H1 (cell line): ENCODE data around the gene MKRN1. TPM values are rescaled to one million over a fixed set of nuclear protein-coding genes. Genes with fewer than 3 reads are reported as not detected.
"Not testable (repeated sequence)": the region's sequence is repeated elsewhere in the genome, so short reads cannot be mapped to it uniquely, and the experiment has no call there.

Experiments used
- CTCF ChIA-PET: fragments of 300-600 bp; sonication (Branson Sonifier 250); formaldehyde crosslinking; loops from one replicate; lab custom pipeline; 2021; ENCODE audit not compliant: partially characterized antibody; lab: Charles Lee
- POLR2A ChIA-PET: fragments of 300-600 bp; sonication (Branson Sonifier 250); formaldehyde crosslinking; loops from one replicate; lab custom pipeline; 2021; ENCODE audit warnings: inconsistent platforms; ENCODE audit not compliant: partially characterized antibody; lab: Charles Lee
- DNase-seq, 2 experiments: peaks; one replicate each; pipeline versions ENCODE4 v3.0.0 to v3.0.0-alpha.2; 2010 to 2022; ENCODE audit warnings: low spot score in 2 of 2, low read depth in 1 of 2, mixed read lengths in 1 of 2
- FAIRE-seq: peaks from 2 replicates; lab custom pipeline; 2011; peaks lifted over from hg19 to GRCh38; lab: Jason Lieb, UNC
- H2AFZ ChIP-seq: 2 replicates; pipeline ENCODE4 v1.8.1; 2012; ENCODE audit warnings: low read length, inconsistent platforms
- H2AK5ac ChIP-seq: 2 replicates; pipeline ENCODE4 v1.6.1; 2013; ENCODE audit warnings: low read depth, low read length
- H2BK120ac ChIP-seq: replicated peaks from 2 replicates; pipeline ENCODE3; 2013; ENCODE audit warnings: low read depth, low read length, inconsistent platforms
- H2BK12ac ChIP-seq: 2 replicates; pipeline ENCODE4 v1.6.1; 2013; ENCODE audit warnings: low read depth, low read length
- H2BK15ac ChIP-seq: 2 replicates; pipeline ENCODE4 v1.6.1; 2013; ENCODE audit warnings: low read length
- H2BK20ac ChIP-seq: 2 replicates; pipeline ENCODE4 v1.6.1; 2013; ENCODE audit warnings: low read length
- H2BK5ac ChIP-seq: 2 replicates; pipeline ENCODE4 v1.6.1; 2013; ENCODE audit warnings: low read depth, low read length
- H3K14ac ChIP-seq: 2 replicates; pipeline ENCODE4 v1.6.1; 2013; ENCODE audit warnings: inconsistent platforms; ENCODE audit not compliant: insufficient read length
- H3K18ac ChIP-seq: 2 replicates; pipeline ENCODE4 v1.6.1; 2013; ENCODE audit warnings: low read length; ENCODE audit errors: extremely low read depth
- H3K23ac ChIP-seq: 2 replicates; pipeline ENCODE4 v1.6.1; 2013; ENCODE audit warnings: inconsistent platforms; ENCODE audit not compliant: insufficient read length
- H3K23me2 ChIP-seq: 2 replicates; pipeline ENCODE4 v1.6.1; 2013; ENCODE audit warnings: low read depth, low read length
- H3K27ac ChIP-seq: 2 replicates; pipeline ENCODE4 v1.6.1; 2011; ENCODE audit warnings: low read depth, low read length, inconsistent platforms
- H3K27me3 ChIP-seq, 4 experiments: replicated peaks in 1 of 4; 1 replicate in 1 of 4; 2 replicates in 3 of 4; pipeline versions ENCODE4 v1.6.1 to v1.8.1; 2011 to 2013; ENCODE audit warnings: low read length in 3 of 4, mild to moderate bottlenecking in 3 of 4, inconsistent platforms in 2 of 4, mixed read lengths in 2 of 4, moderate library complexity in 1 of 4; ENCODE audit not compliant: control insufficient read depth in 3 of 4, insufficient read depth in 3 of 4; ENCODE audit errors: extremely low read depth in 1 of 4
- H3K36me3 ChIP-seq, 4 experiments: 2 replicates each; pipeline versions ENCODE4 v1.6.1 to v1.8.1; 2011 to 2013; ENCODE audit warnings: mild to moderate bottlenecking in 4 of 4, low read length in 3 of 4, moderate library complexity in 2 of 4, control low read depth in 1 of 4, inconsistent platforms in 1 of 4; ENCODE audit not compliant: insufficient read depth in 4 of 4, control insufficient read depth in 2 of 4
- H3K4ac ChIP-seq: replicated peaks from 2 replicates; pipeline ENCODE3; 2013; ENCODE audit warnings: low read length, low read depth, mixed read lengths, inconsistent platforms; ENCODE audit not compliant: insufficient read length
- H3K4me1 ChIP-seq, 4 experiments: replicated peaks in 1 of 4; 1 replicate in 1 of 4; 2 replicates in 3 of 4; pipeline versions ENCODE4 v1.6.1 to v1.8.1; 2011 to 2013; ENCODE audit warnings: low read length in 3 of 4, inconsistent platforms in 2 of 4, mixed read lengths in 1 of 4; ENCODE audit not compliant: insufficient read depth in 4 of 4, control insufficient read depth in 3 of 4
- H3K4me2 ChIP-seq, 2 experiments: 2 replicates each; pipeline versions ENCODE4 v1.6.1 to v1.8.1; 2011 to 2013; ENCODE audit warnings: low read depth in 2 of 2, low read length in 2 of 2, control low read depth in 1 of 2, inconsistent platforms in 1 of 2, mild to moderate bottlenecking in 1 of 2; ENCODE audit not compliant: insufficient read depth in 1 of 2
- H3K4me3 ChIP-seq, 4 experiments: fragments of 200-600, 300-600 bp in 1 of 4; sonication (generic), shearing (Covaris generic), sonication (Bioruptor Twin) in 1 of 4; 2 replicates each; pipeline versions ENCODE4 v1.5.1 to v1.8.1; 2011 to 2016; ENCODE audit warnings: low read length in 4 of 4, low read depth in 3 of 4, control low read depth in 2 of 4, inconsistent platforms in 2 of 4, mild to moderate bottlenecking in 2 of 4, mixed read lengths in 1 of 4, moderate library complexity in 1 of 4; ENCODE audit not compliant: insufficient read depth in 2 of 4; ENCODE audit errors: extremely low read depth in 1 of 4
- H3K56ac ChIP-seq: replicated peaks from 2 replicates; pipeline ENCODE3; 2013; ENCODE audit warnings: low read depth, mild to moderate bottlenecking, mixed read lengths, low read length, inconsistent platforms; ENCODE audit not compliant: insufficient read length
- H3K79me1 ChIP-seq: 2 replicates; pipeline ENCODE4 v1.6.1; 2013; ENCODE audit warnings: low read depth, low read length, control low read depth
- H3K79me2 ChIP-seq, 2 experiments: 2 replicates each; pipeline versions ENCODE4 v1.6.1 to v1.8.1; 2012 to 2013; ENCODE audit warnings: low read length in 2 of 2, mild to moderate bottlenecking in 2 of 2, inconsistent platforms in 1 of 2; ENCODE audit not compliant: insufficient read depth in 2 of 2, control insufficient read depth in 1 of 2
- H3K9ac ChIP-seq, 4 experiments: replicated peaks in 1 of 4; 1 replicate in 1 of 4; 2 replicates in 3 of 4; pipeline versions ENCODE4 v1.6.1 to v1.8.1; 2011 to 2013; ENCODE audit warnings: low read depth in 3 of 4, low read length in 3 of 4, control low read depth in 2 of 4, mild to moderate bottlenecking in 2 of 4, moderate library complexity in 2 of 4, inconsistent platforms in 1 of 4; ENCODE audit errors: extremely low read depth in 1 of 4
- H3K9me3 ChIP-seq, 2 experiments: 2 replicates each; pipeline versions ENCODE4 v1.6.1 to v1.8.1; 2012 to 2013; ENCODE audit warnings: mild to moderate bottlenecking in 2 of 2, moderate library complexity in 2 of 2, control low read depth in 1 of 2, inconsistent platforms in 1 of 2, low read depth in 1 of 2, low read length in 1 of 2, mixed read lengths in 1 of 2; ENCODE audit not compliant: insufficient read depth in 2 of 2
- H4K20me1 ChIP-seq, 2 experiments: replicated peaks in 1 of 2; 2 replicates each; pipeline versions ENCODE3 to v1.8.1; 2011 to 2013; ENCODE audit warnings: inconsistent platforms in 2 of 2, low read length in 2 of 2, mild to moderate bottlenecking in 1 of 2; ENCODE audit not compliant: insufficient read depth in 2 of 2, control insufficient read depth in 1 of 2
- H4K5ac ChIP-seq: 2 replicates; pipeline ENCODE4 v1.6.1; 2013; ENCODE audit warnings: low read length, low read depth, mixed read lengths, inconsistent platforms; ENCODE audit not compliant: insufficient read length
- H4K8ac ChIP-seq: 2 replicates; pipeline ENCODE4 v1.8.0; 2013; ENCODE audit warnings: mild to moderate bottlenecking, moderate library complexity, low read length, inconsistent platforms; ENCODE audit not compliant: insufficient read depth; ENCODE audit errors: extremely low read depth
- H4K91ac ChIP-seq: replicated peaks from 2 replicates; pipeline ENCODE3; 2013; ENCODE audit warnings: low read length, mixed read lengths, inconsistent platforms; ENCODE audit not compliant: insufficient read length
- WGBS, 2 experiments: shearing (Covaris generic) in 1 of 2; methylation state at CpG; one replicate each; pipeline versions ENCODE4 v1.1.6 to v1.1.7; 2013 to 2015; ENCODE audit warnings: low lambda C conversion rate in 2 of 2, mixed read lengths in 2 of 2, inconsistent platforms in 1 of 2, low coverage in 1 of 2, missing lambda C conversion rate in 1 of 2; ENCODE audit not compliant: insufficient replicate concordance in 2 of 2, insufficient coverage in 1 of 2, insufficient read length in 1 of 2; ENCODE audit errors: extremely low coverage in 1 of 2, missing lambda C conversion rate in 1 of 2; 5-methylcytosine and 5-hydroxymethylcytosine counted together
- polyA plus RNA-seq, 7 experiments: library from polyadenylated mRNA; depleted of rRNA in 3 of 7; stranded (reverse) in 5 of 7; unstranded in 2 of 7; fragments of >200 nt in 5 of 7; fragments of 200-250 nt in 2 of 7; gene quantifications; 1 replicate in 5 of 7; 2 replicates in 1 of 7; 4 replicates in 1 of 7; pipeline versions ENCODE4 v1.2.1 to v1.2.3, GENCODE V29; 2011 to 2013; ENCODE audit warnings: missing spikeins in 2 of 7, mixed read lengths in 2 of 7
- total RNA-seq: library from RNA; stranded (reverse); fragmentation: NEBNext Ultra II Directional; extraction: Animal tissue kit (Norgen Biotek cat#: 25700); gene quantifications from 2 replicates; pipeline ENCODE4 v1.2.1, GENCODE V29; 2021

Gene MKRN1
- total and polyA plus RNA-seq, 2 of the 8 experiments (the other 6 are each of a cell fraction or from before 2014, with no cell fraction given): 46.2 to 99.6 TPM

- not testable (repeated sequence) for H4K20me1 ChIP-seq, FAIRE-seq, DNase-seq, H3K23ac ChIP-seq, H4K91ac ChIP-seq, H3K36me3 ChIP-seq, H2BK120ac ChIP-seq, H3K18ac ChIP-seq, H2AFZ ChIP-seq, H3K4me2 ChIP-seq, H3K9ac ChIP-seq, H3K27ac ChIP-seq, H3K79me2 ChIP-seq, H2BK5ac ChIP-seq, H2BK15ac ChIP-seq, H2AK5ac ChIP-seq, H3K4me3 ChIP-seq, H3K9me3 ChIP-seq, H3K79me1 ChIP-seq, H3K27me3 ChIP-seq, H3K14ac ChIP-seq, H4K8ac ChIP-seq, H3K23me2 ChIP-seq, H2BK20ac ChIP-seq, H3K4ac ChIP-seq, H2BK12ac ChIP-seq, H3K4me1 ChIP-seq, H4K5ac ChIP-seq, H3K56ac ChIP-seq
- 80% methylated on average over 1 of the region's 5 CpGs; no CpG with 5 or more reads in 1 of the 2 experiments for WGBS, 2 experiments
- ChIA-PET POLR2A (interaction anchor here (0.6 to 1.5 kb wide), 2 partner anchors 10 to 749 kb away, joined by 3 read pairs; no protein-coding TSS in a partner anchor), CTCF (interaction anchor here (0.6 to 2.0 kb wide), 6 partner anchors 23 to 271 kb away, joined by 3 to 8 read pairs (median 4); no protein-coding TSS in a partner anchor)
Measured at GRCh38 chr7:140418156-140418472, 61.2 kb downstream of the MKRN1 start.
